Measurements from ENCODE around the gene ACSL5. TPM values are rescaled to one million over a fixed set of nuclear protein-coding genes. Genes with fewer than 3 reads are reported as not detected.

ACSL5 gene
- total and polyA plus RNA-seq, 2 donors (not counting 1 experiment from before 2014, with no cell fraction given) = 1.7 to 6.6 TPM

DNA sequence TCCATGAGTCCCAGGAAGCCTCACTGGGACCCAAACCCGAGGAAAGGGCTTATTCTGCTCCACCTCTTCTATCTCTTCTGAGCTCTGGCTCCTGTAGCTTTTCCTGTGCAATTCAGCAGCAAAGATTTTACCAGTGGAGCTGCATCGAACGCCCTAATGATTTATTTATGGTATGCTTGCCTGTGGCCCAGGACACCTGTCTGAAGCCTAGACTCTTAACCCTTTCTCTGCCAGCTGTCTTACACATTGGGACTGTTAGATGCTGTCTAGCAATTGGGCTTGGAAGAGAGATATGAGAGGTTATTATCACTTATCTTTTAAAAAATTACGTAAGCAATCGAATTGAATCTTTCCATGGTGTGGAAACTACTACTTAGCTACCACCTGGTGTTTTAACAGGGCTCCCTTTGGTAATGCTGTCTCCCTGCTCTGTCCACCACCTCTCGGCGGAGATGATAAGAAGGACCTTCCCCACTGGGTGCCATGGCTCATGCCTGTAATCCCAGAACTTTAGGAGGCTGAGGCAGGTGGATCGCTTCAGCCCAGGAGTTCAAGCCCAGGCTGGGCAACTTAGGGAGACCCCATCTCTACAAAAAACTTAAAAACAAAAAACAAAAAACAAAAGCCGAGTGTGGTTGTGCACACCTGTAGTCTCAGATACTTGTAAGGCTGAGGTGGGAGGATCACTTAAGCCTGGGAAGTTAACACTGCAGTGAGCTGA, 8.8 kb downstream of the ACSL5 start:
- no peak for DNase-seq (ENCODE audit: low read depth in 2 of 2)
- no peaks in the 10 kb centered on the region for H3K79me2 ChIP-seq (ENCODE audit: control insufficient read depth, insufficient read depth, low read length)
- TF ChIP-seq CTCF (conservative IDR thresholded peaks at IDR 0.05 in 1 of 2, IDR thresholded peaks at IDR 0.05 in 1 of 2; ENCODE audit: low read depth in 1 of 2, low read length in 2 of 2) = no peak
- TF ChIP-seq EZH2 (IDR thresholded peaks at IDR 0.05; ENCODE audit: low read length, missing control alignments) = no peak
- H3K27ac ChIP-seq (ENCODE audit: insufficient read depth, low read length) = no peak overlapping the region
- no peaks in the 10 kb centered on the region for H3K36me3 ChIP-seq (ENCODE audit: control insufficient read depth, insufficient read depth, low read length)
- no peak overlapping the region for H2AFZ ChIP-seq (ENCODE audit: low read length)
- peaks cover 3% of the 10 kb centered on the region for H3K4me1 ChIP-seq (ENCODE audit: control insufficient read depth, extremely low read depth, insufficient read depth, low read length)
- H3K9ac ChIP-seq (ENCODE audit: insufficient read depth, low read length) = no peak overlapping the region
- no peaks in the 10 kb centered on the region for H3K27me3 ChIP-seq (ENCODE audit: control insufficient read depth, insufficient read depth, low read length)
- H3K4me3 ChIP-seq (replicated peaks in 1 of 4; ENCODE audit: control extremely low read depth in 1 of 4, insufficient read depth in 1 of 4, low read depth in 3 of 4, low read length in 4 of 4) = no peak overlapping the region
- H4K20me1 ChIP-seq (ENCODE audit: control insufficient read depth, extremely low read depth, insufficient read depth, low read length) = no peaks in the 10 kb centered on the region
- H3K9me3 ChIP-seq (ENCODE audit: control insufficient read depth, insufficient read depth, low read depth, low read length) = no peaks in the 10 kb centered on the region
- H3K4me2 ChIP-seq (ENCODE audit: extremely low read depth, insufficient read depth, low read length) = no peak overlapping the region

GRCh38 chr10:112383325-112383724, 9.4 kb downstream of the ACSL5 start:
- Histone ChIP-seq H4K20me1 (ENCODE audit: control insufficient read depth, extremely low read depth, insufficient read depth, low read length) (no peaks in the 10 kb centered on the region), H2AFZ (ENCODE audit: low read length) (no peak overlapping the region), H3K79me2 (ENCODE audit: control insufficient read depth, insufficient read depth, low read length) (no peaks in the 10 kb centered on the region), H3K27ac (ENCODE audit: insufficient read depth, low read length) (no peak overlapping the region), H3K4me2 (ENCODE audit: extremely low read depth, insufficient read depth, low read length) (no peak overlapping the region), H3K27me3 (ENCODE audit: control insufficient read depth, insufficient read depth, low read length) (no peaks in the 10 kb centered on the region), H3K4me3 (replicated peaks in 1 of 4; ENCODE audit: control extremely low read depth in 1 of 4, insufficient read depth in 1 of 4, low read depth in 3 of 4, low read length in 4 of 4) (no peak overlapping the region), H3K9ac (ENCODE audit: insufficient read depth, low read length) (no peak overlapping the region), H3K36me3 (ENCODE audit: control insufficient read depth, insufficient read depth, low read length) (no peaks in the 10 kb centered on the region), H3K9me3 (ENCODE audit: control insufficient read depth, insufficient read depth, low read depth, low read length) (no peaks in the 10 kb centered on the region), H3K4me1 (ENCODE audit: control insufficient read depth, extremely low read depth, insufficient read depth, low read length) (peaks cover 3% of the 10 kb centered on the region)
- TF ChIP-seq EZH2 (IDR thresholded peaks at IDR 0.05; ENCODE audit: low read length, missing control alignments) (no peak), CTCF (conservative IDR thresholded peaks at IDR 0.05 in 1 of 2, IDR thresholded peaks at IDR 0.05 in 1 of 2; ENCODE audit: low read depth in 1 of 2, low read length in 2 of 2) (no peak)
- peak; percentile 72 to 79 for DNase-seq (ENCODE audit: low read depth in 2 of 2)

DNA sequence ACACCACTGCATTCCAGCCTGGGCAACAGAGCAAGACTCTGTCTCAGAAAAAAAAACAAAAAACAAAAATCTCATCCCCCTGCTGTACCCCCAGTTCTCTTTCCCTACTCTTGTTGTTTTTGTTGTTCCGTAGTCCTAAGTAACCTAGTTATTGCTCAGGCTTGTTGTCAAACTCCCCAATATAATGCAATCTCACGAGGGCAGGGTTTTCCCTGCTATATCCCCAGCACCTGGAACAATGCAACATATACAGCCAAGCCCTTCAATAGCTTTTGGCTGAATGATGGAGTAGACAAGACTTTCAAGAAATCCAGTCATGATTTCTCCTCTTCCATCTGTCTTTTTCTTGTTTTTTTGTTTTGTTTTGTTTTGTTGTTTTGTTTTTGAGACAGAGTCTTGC, 10.2 kb downstream of the ACSL5 start:
- Histone ChIP-seq H3K9me3 (ENCODE audit: control insufficient read depth, insufficient read depth, low read depth, low read length) (no peaks in the 10 kb centered on the region), H3K4me2 (ENCODE audit: extremely low read depth, insufficient read depth, low read length) (no peak overlapping the region), H3K36me3 (ENCODE audit: control insufficient read depth, insufficient read depth, low read length) (no peaks in the 10 kb centered on the region), H4K20me1 (ENCODE audit: control insufficient read depth, extremely low read depth, insufficient read depth, low read length) (no peaks in the 10 kb centered on the region), H3K4me3 (replicated peaks in 1 of 4; ENCODE audit: control extremely low read depth in 1 of 4, insufficient read depth in 1 of 4, low read depth in 3 of 4, low read length in 4 of 4) (no peak overlapping the region), H3K27me3 (ENCODE audit: control insufficient read depth, insufficient read depth, low read length) (no peaks in the 10 kb centered on the region), H3K27ac (ENCODE audit: insufficient read depth, low read length) (no peak overlapping the region), H3K79me2 (ENCODE audit: control insufficient read depth, insufficient read depth, low read length) (no peaks in the 10 kb centered on the region), H3K9ac (ENCODE audit: insufficient read depth, low read length) (no peak overlapping the region), H2AFZ (ENCODE audit: low read length) (no peak overlapping the region), H3K4me1 (ENCODE audit: control insufficient read depth, extremely low read depth, insufficient read depth, low read length) (peaks cover 3% of the 10 kb centered on the region)
- no peak for DNase-seq (ENCODE audit: low read depth in 2 of 2)
- TF ChIP-seq CTCF (conservative IDR thresholded peaks at IDR 0.05 in 1 of 2, IDR thresholded peaks at IDR 0.05 in 1 of 2; ENCODE audit: low read depth in 1 of 2, low read length in 2 of 2) (no peak), EZH2 (IDR thresholded peaks at IDR 0.05; ENCODE audit: low read length, missing control alignments) (no peak)
